ENCODE measurements around the gene RELA. TPM values are rescaled to one million over a fixed set of nuclear protein-coding genes. Genes with fewer than 3 reads are reported as not detected.
A peak's percentile ranks its signal among the peaks of the same experiment; 100 is the strongest.
"Not testable (repeated sequence)": the region's sequence is repeated elsewhere in the genome, so short reads cannot be mapped to it uniquely, and the experiment has no call there.

Gene RELA
- total RNA-seq = 16.3 TPM

- FAIRE-seq (no peak), DNase-seq (ENCODE audit: low spot score in 2 of 2) (peak; percentile 92 to 93)
Measured at GRCh38 chr11:65662799-65663638, at the start of gene RELA. TSS of gene RELA (minus strand) at chr11:65662916. CDS start at chr11:65662832, 84 bp downstream.

- DNase-seq (ENCODE audit: low spot score in 2 of 2) = peak; percentile 79 to 90
- FAIRE-seq = no peak
Measured at GRCh38 chr11:65711785-65712632, 49.3 kb upstream of the RELA start, which contains the start of gene KAT5. TSS of gene KAT5 (plus strand) at chr11:65712252. CDS start at chr11:65712268, 16 bp downstream.

- FAIRE-seq = no peak
- DNase-seq (ENCODE audit: low spot score in 2 of 2) = no peak
Measured at GRCh38 chr11:65710421-65710820, 47.7 kb upstream of the RELA start.

- FAIRE-seq (no peak), DNase-seq (ENCODE audit: low spot score in 2 of 2) (no peak)
Measured at GRCh38 chr11:65709661-65710060, 46.9 kb upstream of the RELA start.

- FAIRE-seq = no peak
- no peak for DNase-seq (ENCODE audit: low spot score in 2 of 2)
Measured at GRCh38 chr11:65708451-65708850, 45.7 kb upstream of the RELA start.

- FAIRE-seq; DNase-seq (ENCODE audit: low spot score in 2 of 2): not testable (repeated sequence)
Measured at GRCh38 chr11:65707002-65707401, 44.3 kb upstream of the RELA start.

GRCh38 chr11:65706303-65706763 lies 43.6 kb upstream of the RELA start:
- DNase-seq (ENCODE audit: low spot score in 2 of 2); FAIRE-seq: not testable (repeated sequence)

- FAIRE-seq (no peak), DNase-seq (ENCODE audit: low spot score in 2 of 2) (no peak)
Measured at GRCh38 chr11:65703846-65704245, 41.1 kb upstream of the RELA start.

GRCh38 chr11:65701686-65702085 lies 39.0 kb upstream of the RELA start:
- no peak for FAIRE-seq
- no peak for DNase-seq (ENCODE audit: low spot score in 2 of 2)

- no peak for FAIRE-seq
- no peak for DNase-seq (ENCODE audit: low spot score in 2 of 2)
Measured at GRCh38 chr11:65700399-65700798, 37.7 kb upstream of the RELA start.

GRCh38 chr11:65699306-65699705 lies 36.6 kb upstream of the RELA start:
- no peak for DNase-seq (ENCODE audit: low spot score in 2 of 2)
- no peak for FAIRE-seq

- FAIRE-seq = no peak
- DNase-seq (ENCODE audit: low spot score in 2 of 2) = no peak
Measured at GRCh38 chr11:65698205-65698604, 35.5 kb upstream of the RELA start.

GRCh38 chr11:65696802-65697552 lies 34.3 kb upstream of the RELA start:
- no peak for DNase-seq (ENCODE audit: low spot score in 2 of 2)
- no peak for FAIRE-seq

- FAIRE-seq (no peak), DNase-seq (ENCODE audit: low spot score in 2 of 2) (peak in 1 of 2 donors; percentile 20)
Measured at GRCh38 chr11:65695459-65696241, 32.9 kb upstream of the RELA start.

- FAIRE-seq (no peak), DNase-seq (ENCODE audit: low spot score in 2 of 2) (no peak)
Measured at GRCh38 chr11:65692367-65692766, 29.7 kb upstream of the RELA start.

- not testable (repeated sequence) for FAIRE-seq; DNase-seq (ENCODE audit: low spot score in 2 of 2)
Measured at GRCh38 chr11:65691847-65692246, 29.1 kb upstream of the RELA start.

- FAIRE-seq = no peak
Measured at GRCh38 chr11:65685981-65686380, 23.3 kb upstream of the RELA start.

GRCh38 chr11:65683480-65683879 lies 20.8 kb upstream of the RELA start:
- FAIRE-seq = not testable (repeated sequence)

More at GRCh38 chr11:65685981-65686380, 23.3 kb upstream of the RELA start:
- DNase-seq (ENCODE audit: low spot score in 2 of 2) = no peak

GRCh38 chr11:65680192-65680743 lies 17.6 kb upstream of the RELA start:
- FAIRE-seq (no peak), DNase-seq (ENCODE audit: low spot score in 2 of 2) (no peak)

More at GRCh38 chr11:65683480-65683879, 20.8 kb upstream of the RELA start:
- not testable (repeated sequence) for DNase-seq (ENCODE audit: low spot score in 2 of 2)
